ENCODE measurements around the gene TEFM. TPM values are rescaled to one million over a fixed set of nuclear protein-coding genes. Genes with fewer than 3 reads are reported as not detected.
"Not testable (repeated sequence)": the region's sequence is repeated elsewhere in the genome, so short reads cannot be mapped to it uniquely, and the experiment has no call there.

The TEFM gene
- total RNA-seq, 1 donor from 2014 or later = 0.43 TPM

GRCh38 chr17:30915833-30916611 lies 10.0 kb upstream of the TEFM start:
- H3K27me3 ChIP-seq = peaks cover 2% of the 10 kb centered on the region
- no peak overlapping the region for H3K4me3 ChIP-seq
- intact Hi-C loops (cut with DNase I) = no loop called here
- no peak for TF ChIP-seq CTCF (IDR thresholded peaks at IDR 0.05)
- no peaks in the 10 kb centered on the region for H3K4me1 ChIP-seq
- DNase-seq (ENCODE audit: low spot score in 2 of 2) = no peak
- H3K27ac ChIP-seq = no peak overlapping the region
- no peaks in the 10 kb centered on the region for H3K36me3 ChIP-seq
- H3K9me3 ChIP-seq = no peaks in the 10 kb centered on the region

GRCh38 chr17:30913955-30914354 lies 7.9 kb upstream of the TEFM start:
- Histone ChIP-seq H3K4me3 (no peak overlapping the region), H3K9me3 (no peaks in the 10 kb centered on the region), H3K27ac (no peak overlapping the region), H3K36me3 (no peaks in the 10 kb centered on the region), H3K4me1 (no peaks in the 10 kb centered on the region), H3K27me3 (no peaks in the 10 kb centered on the region)
- no peak for DNase-seq (ENCODE audit: low spot score in 2 of 2)
- no peak for TF ChIP-seq CTCF (IDR thresholded peaks at IDR 0.05)
- intact Hi-C loops (cut with DNase I) = no loop called here

- H3K9me3 ChIP-seq; H3K27ac ChIP-seq; DNase-seq (ENCODE audit: low spot score in 2 of 2); intact Hi-C loops (cut with DNase I); H3K27me3 ChIP-seq; H3K4me3 ChIP-seq; H3K4me1 ChIP-seq; H3K36me3 ChIP-seq: not testable (repeated sequence)
Measured at GRCh38 chr17:30910151-30910550, 4.1 kb upstream of the TEFM start.

- Histone ChIP-seq H3K9me3 (no peaks in the 10 kb centered on the region), H3K4me3 (no peak overlapping the region), H3K27me3 (no peaks in the 10 kb centered on the region), H3K4me1 (peaks cover 0 to 13% of the 10 kb centered on the region in 2 donors), H3K36me3 (peaks cover 0 to 3% of the 10 kb centered on the region in 2 donors), H3K27ac (no peak overlapping the region)
- intact Hi-C loops (cut with DNase I) = no loop called here
- no peak for DNase-seq (ENCODE audit: low spot score in 2 of 2)
- TF ChIP-seq CTCF (IDR thresholded peaks at IDR 0.05) = no peak
Measured at GRCh38 chr17:30908717-30909420, 2.8 kb upstream of the TEFM start.

GRCh38 chr17:30905742-30906100 lies 317 bp downstream of the TEFM start:
- peaks cover 0 to 13% of the 10 kb centered on the region in 2 donors for H3K4me1 ChIP-seq
- DNase-seq (ENCODE audit: low spot score in 2 of 2) = no peak
- peaks cover 0 to 15% of the 10 kb centered on the region in 2 donors for H3K36me3 ChIP-seq
- peak overlapping the region; percentile 75 to 90 for H3K27ac ChIP-seq
- no peak for TF ChIP-seq CTCF (IDR thresholded peaks at IDR 0.05)
- no peaks in the 10 kb centered on the region for H3K27me3 ChIP-seq
- no peaks in the 10 kb centered on the region for H3K9me3 ChIP-seq
- intact Hi-C loops (cut with DNase I) = loop anchor here (1.0 to 2.0 kb wide), 2 partner anchors 65 to 311 kb away; partner anchors contain the start of gene RNF135
- H3K4me3 ChIP-seq = peak overlapping the region; percentile 59 to 78

GRCh38 chr17:30897311-30897710 lies 8.7 kb downstream of the TEFM start:
- H3K36me3 ChIP-seq = peaks cover 6 to 26% of the 10 kb centered on the region in 2 donors
- no peak overlapping the region for H3K27ac ChIP-seq
- H3K27me3 ChIP-seq = no peaks in the 10 kb centered on the region
- H3K4me3 ChIP-seq = no peak overlapping the region
- TF ChIP-seq CTCF (IDR thresholded peaks at IDR 0.05) = no peak
- no peaks in the 10 kb centered on the region for H3K9me3 ChIP-seq
- no peak for DNase-seq (ENCODE audit: low spot score in 2 of 2)
- H3K4me1 ChIP-seq = no peaks in the 10 kb centered on the region
- intact Hi-C loops (cut with DNase I) = no loop called here
